ENCODE data around the gene PIP4K2C. TPM values are rescaled to one million over a fixed set of nuclear protein-coding genes. Genes with fewer than 3 reads are reported as not detected.
"Not testable (repeated sequence)": the region's sequence is repeated elsewhere in the genome, so short reads cannot be mapped to it uniquely, and the experiment has no call there.

Gene PIP4K2C
- total RNA-seq, 1 experiment from 2014 or later: 44.9 TPM

DNA sequence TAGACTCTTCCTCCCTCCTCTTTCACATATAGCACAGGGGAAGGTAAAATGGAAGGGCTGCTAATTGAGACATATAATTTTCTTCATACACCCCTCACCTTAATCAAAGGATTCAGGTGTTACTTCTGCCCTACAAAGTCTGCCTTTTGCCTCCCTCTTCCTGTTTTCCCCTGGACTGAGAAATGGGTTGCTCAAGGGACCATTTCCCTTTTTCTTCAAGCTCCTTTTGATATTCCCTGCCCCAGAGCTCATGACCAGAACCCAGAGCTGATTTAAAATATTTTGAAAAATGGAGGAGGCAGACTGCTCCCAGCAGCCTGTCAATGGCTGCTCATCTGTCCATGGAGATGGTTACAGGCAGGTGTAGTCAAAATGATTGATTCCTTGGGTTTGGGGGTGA lies 6.3 kb upstream of the PIP4K2C start:
- no peak for DNase-seq (ENCODE audit: low read depth)

DNA sequence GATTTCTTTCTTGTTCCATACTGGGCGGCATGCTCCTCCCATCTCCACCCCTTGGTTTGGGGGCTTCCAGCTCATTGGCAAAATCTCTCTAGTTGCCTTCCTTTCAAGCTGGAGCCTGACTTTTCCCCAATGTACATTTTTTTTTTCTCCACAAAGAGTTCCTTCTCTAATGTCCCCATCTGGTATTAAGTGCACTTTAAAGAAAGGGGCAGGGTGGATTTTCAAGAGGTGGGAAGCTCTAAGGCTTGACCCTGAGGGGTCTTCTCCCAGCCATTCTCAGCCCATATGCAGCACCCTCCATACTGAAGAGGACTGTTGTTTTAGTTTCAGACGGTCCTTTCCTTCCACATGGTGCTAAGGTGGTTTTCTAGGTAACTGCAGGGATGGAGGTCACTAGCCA lies 5.8 kb upstream of the PIP4K2C start:
- no peak for DNase-seq (ENCODE audit: low read depth)

DNA sequence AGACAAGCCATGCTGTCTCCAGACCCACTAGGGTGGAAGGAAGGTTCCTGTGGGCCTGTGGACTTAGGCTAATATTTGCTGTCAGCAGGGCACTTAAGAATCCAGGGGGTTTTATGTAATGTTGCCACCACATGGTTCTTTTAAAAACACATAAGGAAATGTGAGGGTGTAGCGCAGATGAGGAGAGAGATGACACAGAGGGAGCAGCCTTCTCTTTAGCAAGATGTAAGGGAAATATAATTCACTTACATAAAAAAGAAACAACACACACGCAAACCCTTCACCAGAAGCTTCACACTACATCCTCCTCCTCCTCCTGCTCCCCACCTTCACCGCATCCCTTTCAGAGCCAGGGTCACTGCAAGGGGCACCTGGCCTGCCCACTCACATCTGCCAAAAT lies 4.9 kb upstream of the PIP4K2C start:
- no peak for DNase-seq (ENCODE audit: low read depth)

DNA sequence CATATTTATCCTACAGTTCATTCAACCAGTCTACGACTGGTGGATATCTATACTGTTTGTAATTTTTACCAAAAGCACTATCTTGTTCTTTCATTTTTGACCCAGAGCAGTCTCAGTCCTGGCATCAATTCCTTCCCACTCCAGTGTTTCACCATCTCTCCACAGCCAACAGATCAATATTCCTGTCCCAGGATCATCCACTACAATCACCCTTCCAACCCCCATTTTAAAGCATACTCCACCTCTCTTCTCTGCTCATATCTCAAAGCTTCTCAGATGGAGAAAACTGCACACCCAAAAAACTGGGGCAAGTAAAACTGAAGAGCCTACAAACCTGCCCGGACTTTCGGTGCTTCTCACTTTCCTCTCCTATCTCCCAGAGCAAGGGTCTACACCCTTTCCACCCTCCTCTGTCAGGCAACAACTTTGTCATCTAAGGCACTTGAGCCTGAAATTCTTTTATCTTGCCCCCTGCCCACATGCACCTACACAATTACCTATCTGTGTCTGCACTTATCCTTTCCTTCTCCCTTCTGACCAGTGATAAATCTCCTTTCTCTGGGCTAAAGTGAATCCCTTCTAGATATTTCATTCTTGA lies 4.1 kb upstream of the PIP4K2C start:
- DNase-seq (ENCODE audit: low read depth): no peak

DNA sequence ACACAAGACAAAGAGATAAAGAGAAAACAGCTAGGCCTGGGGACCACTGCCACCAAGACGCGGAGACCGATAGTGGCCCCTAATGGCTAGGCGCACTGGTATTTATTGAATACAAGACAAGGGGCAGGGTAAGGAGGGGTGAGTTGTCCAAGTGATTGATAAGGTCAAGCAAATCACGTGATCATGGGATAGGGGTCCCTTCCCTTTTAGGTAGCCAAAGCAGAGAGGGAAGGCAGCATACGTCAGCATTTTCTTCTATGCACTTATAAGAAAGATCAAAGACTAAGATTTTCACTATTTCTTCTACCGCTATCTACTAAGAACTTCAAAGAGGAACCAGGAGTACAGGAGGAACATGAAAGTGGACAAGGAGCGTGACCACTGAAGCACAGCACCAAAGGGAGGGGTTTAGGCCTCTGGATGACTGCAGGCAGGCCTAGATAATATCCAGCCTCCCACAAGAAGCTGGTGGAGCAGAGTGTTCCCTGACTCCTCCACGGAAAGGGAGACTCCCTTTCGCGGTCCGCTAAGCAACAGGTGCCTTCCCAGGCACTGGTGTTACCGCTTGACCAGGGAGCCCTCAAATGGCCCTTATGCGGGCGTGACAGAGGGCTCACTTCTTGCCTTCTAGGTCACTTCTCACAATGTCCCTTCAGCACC lies 1.9 kb upstream of the PIP4K2C start:
- not testable (repeated sequence) for DNase-seq (ENCODE audit: low read depth)

DNA sequence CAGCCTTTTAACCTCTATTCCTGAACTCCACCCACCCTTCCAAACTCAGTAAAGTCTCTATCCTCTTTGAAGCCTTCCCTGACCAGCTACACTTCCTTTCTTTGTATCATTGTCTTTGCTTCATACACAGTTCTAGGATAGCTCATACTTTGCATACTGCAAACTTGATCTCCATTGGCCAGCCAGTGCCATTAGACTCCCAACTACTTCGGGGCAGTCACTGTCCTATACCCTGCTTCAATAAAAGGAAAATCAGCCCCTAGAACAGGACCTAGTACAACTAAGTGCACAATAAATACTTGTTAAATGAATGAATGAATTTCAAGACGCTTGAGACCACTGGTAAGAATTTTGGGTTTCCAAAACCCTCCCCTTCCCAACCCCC lies 521 bp upstream of the PIP4K2C start:
- no peak for DNase-seq (ENCODE audit: low read depth)

DNA sequence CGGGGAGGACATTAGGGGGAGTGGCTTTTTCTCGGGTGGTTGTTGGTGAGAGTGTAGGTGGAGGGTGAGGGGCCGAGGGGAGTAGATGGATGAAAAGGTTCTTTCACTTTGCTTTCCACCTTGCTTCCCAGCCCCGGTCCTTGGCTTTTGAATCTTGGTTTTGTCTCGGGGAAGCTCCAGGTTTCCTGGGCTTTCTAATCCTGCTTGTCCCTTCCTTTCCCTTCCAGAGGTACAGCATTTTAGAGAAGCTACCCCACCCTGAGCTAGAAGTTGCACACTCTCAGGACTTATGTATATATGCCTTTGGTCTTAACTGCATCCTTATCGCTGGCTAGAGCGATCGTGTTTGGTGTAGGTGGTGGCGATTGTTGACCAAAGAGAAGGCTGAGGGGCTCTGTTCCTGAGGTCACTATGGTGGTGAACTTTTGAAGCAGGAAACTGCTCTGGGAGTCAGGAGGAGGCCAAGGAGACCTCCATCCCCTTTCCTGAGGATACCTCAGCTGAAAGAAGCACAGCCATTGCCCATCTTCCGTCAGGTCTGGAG lies 862 bp downstream of the PIP4K2C start:
- no peak for DNase-seq (ENCODE audit: low read depth)

DNA sequence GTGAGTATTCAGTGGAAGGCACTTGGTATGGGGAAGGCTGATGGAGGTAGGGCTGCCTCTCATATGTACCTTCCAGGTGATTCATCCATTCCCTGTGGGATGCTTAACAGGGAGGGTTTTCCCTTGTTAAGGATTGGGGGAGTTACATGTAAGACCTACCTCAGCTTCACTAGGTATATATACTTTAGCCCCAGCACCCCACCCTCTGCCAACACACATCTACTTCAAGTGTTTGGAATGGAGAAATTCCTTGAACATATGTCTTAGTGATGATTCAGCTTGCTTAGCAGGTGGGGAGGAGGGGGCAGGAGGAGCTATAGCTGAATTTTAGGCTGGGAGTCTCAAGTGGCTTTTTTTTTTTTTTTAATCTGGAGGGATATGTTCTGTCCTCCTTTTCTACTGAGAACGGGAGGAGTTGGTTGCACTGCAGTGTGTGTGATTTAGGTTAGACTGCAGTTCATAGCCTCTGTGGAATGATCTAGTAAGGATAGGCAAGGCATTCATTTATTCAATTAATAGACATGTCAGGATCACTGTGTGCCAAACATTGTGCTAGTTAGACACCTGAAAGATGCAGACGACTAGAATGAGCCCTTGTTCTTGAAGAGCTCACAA lies 1.7 kb downstream of the PIP4K2C start:
- DNase-seq (ENCODE audit: low read depth): no peak

DNA sequence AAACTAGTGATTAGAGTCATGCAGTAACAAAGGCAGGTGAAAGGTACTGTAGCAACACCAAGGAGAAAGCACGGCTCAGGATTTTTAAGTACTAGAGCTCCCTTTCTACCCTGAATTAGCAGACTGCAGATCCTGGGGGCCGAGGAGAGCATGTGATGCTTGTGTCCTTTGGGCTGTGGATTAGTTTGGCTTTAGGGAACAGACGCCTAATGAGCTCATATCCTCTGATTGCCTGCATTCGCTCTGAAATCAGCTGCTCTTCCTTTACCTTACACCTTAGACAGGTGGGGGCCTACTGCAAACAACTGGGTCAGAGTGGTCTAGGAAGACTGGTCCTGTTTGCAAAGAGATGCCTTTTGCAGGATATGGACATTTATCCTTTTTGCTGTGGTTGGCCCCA lies 2.2 kb downstream of the PIP4K2C start:
- DNase-seq (ENCODE audit: low read depth): no peak

DNA sequence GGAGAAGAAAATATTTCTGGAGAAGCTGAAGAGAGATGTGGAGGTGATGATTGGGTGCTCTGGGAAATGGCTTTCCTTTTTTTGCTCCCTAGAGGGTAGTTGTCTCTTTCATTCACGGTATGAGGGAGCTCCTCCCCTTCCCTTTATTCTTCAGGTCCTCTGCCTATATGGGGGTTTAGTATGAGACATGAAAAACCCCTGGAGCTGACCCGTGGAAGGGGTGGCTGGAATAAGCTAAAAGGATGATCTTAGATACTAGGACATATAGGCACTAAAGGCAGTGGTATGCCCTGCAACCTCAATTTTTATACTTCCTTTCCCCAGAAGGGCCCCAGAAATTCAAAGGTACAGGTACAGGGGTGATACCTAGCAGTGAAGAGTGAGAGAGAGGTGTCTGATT lies 9.4 kb downstream of the PIP4K2C start:
- DNase-seq (ENCODE audit: low read depth): no peak

DNA sequence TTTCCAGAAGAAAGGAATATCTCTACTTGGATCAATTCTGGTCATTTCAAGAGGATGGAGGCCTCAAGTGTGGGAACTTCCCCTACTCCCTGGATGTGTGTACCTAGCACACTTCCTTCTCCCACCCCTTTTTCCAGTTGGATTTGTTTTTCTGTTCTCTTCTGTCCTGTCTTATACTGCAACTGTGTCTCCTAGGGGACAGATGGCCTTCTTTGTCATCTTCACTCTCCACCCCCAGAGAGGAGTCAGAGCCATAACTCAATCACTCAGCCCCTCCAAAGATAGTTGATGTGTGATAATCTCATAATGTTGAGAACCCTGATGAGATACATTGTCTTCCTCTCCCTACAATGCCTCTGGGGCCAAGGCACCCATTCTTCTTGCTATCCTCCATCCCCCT lies 11.6 kb downstream of the PIP4K2C start:
- no peak for DNase-seq (ENCODE audit: low read depth)

DNA sequence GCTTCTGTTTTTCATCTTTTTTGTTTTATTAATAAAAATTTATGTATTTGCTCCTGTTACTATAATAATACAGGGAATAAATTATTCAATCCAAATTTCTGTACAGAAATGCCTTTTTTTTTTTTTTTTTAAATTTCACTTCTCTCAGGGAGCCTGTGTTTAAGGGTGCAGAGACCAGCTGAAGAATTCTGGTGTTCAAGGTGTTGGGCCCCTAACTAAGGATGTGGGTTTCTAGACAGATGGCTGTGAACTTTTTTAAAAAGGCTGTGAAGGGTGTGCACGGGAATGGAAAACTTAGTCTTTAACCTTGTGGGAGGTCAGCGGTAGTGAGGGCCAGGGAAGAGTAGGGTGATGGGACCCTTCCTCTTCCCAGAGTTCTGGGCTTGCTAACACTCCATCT lies 12.3 kb downstream of the PIP4K2C start:
- DNase-seq (ENCODE audit: low read depth): no peak

DNA sequence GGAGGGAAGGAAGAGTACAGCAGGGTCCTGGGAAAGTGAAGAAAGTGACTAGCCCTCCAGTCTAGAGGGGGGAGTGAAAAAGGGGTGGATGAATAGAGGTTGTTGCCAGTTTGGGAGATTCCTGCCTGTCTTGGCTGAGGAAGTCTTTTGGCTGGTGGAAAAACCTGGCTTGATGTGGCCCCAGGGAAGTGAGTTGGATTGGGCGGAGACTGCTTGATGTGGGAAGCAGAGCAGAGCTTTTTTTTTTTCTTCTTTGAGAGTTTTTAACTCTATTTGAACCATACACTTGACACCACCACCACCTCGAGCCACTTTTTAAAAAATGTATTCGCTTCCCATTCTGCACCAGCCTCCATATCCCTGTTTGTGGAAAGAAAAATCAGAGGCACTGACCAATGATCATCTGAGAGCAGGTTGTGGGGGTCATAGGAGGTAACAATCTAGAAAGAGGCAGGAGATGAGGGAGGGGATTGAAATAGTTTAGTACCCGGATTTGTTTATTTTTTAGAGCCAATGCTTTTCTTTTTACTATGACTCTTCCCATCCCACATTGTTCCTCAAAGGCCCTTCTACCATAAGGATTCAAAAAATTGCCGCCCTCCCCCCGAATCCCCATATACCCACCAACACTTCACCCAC lies 12.9 kb downstream of the PIP4K2C start:
- DNase-seq (ENCODE audit: low read depth): peak; percentile 69

DNA sequence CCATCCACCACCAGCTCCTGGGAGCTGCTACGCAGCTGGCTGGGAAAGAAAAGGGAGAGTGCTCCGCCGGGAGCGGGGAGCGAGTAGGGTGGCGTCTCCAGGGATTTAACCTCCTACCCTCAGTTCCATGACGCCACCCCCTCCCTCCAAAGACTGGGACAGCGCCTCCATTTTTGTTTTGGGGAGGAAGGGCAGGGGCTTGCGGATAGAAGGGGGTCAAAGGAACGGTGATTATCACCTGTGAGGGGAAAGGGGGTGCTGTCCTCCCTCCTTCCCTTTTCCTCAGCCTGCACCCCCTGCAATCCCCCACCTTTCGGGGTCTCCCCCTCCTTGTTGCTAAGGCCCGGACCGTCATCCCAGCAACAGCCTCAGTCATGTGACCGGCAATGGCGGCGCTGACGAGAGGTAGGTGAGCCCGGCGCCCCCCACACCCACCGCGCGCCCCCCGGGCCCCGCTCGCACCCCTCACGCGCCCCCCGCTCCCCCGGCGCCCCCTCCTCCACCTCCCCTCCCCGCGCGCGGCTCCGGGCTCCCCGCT lies 13.5 kb downstream of the PIP4K2C start, which contains the start of gene DTX3:
Gene DTX3 (plus strand): TSS at position 371 of the 538 bp plus-strand sequence. CDS start 1,694 bp downstream, outside the sequence.
- DNase-seq (ENCODE audit: low read depth): peak; percentile 53

DNA sequence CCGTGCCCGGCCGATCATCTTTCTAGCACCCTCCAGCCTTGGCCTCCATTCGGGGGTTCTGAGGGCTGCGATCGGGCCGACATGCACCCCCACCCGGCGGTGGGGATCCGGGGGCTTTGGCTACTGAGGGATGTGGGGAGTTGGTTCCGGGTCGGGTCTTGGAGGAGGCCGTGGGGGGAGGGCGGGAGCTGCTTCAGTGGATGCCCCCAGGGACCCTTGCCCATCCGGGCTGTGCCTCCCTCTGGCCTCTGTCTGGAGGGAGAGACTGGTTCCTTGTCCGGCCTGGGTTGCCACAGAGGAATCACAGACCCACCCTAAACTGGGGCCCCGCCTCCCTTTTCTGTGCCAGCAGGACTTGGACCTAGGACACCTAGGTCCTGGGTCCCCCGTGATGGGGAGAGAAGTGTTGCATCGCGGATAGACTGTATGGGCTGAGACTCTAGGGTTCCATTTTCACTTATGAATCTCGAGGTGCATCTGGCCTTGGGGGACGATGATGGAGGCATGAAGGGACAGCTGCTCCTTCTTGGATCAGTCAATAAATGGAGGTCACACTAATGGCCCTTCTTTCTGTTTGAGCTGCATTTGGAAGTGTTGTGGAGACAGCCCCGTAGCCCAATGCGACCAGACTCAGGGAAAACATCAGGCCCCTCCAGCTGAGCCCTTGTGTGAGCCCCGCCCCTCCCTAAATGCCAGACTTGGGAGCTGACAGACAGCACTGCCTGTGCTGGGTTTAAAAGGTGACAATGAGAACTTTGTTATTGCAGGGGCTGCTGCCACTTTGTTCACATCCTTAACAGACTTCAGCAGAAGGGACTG lies 14.2 kb downstream of the PIP4K2C start:
- no peak for DNase-seq (ENCODE audit: low read depth)

DNA sequence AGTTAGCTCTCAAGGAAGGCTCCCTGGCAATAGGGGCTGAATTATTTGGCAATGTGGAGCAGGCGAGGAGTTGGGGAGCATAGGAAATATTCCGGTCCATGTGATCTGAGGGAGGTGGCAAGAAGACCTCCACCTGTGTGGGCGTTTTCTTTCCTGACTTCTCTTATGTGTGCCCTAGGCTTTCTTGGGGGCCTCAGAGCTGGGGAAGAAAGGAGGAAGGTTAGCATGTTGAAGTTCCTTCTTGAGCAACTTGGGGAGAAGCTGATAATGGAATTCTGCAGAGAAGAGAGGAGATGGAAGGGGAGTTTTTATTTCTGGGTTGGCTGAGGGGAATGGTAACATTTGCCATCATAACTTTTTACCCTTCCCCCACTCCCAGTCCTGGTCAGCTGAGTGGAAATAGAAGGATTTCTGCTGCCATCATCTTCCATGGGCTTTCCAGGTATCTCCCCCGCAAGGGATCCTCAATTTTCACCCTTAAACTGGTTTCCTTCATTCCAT lies 14.9 kb downstream of the PIP4K2C start:
- no peak for DNase-seq (ENCODE audit: low read depth)

DNA sequence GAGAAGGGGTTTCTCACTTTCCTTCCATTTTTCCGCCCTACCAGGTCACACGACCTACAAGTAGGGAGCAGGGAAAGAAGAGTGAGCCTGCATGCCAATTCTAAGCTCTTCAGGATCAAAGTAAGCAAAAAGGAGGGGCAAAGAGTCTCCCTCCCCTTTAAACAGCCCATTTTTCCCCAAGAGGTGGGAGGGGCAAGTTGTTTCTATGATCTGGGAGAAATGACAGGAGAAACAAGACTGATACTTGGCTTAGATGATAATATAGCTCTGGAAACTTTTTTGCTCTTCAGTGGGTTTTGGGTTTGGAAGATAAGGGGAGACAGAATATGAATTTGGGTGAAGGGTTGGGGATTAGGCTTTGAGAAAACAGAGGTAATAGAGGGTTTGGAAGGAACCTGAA lies 15.4 kb downstream of the PIP4K2C start:
- no peak for DNase-seq (ENCODE audit: low read depth)

DNA sequence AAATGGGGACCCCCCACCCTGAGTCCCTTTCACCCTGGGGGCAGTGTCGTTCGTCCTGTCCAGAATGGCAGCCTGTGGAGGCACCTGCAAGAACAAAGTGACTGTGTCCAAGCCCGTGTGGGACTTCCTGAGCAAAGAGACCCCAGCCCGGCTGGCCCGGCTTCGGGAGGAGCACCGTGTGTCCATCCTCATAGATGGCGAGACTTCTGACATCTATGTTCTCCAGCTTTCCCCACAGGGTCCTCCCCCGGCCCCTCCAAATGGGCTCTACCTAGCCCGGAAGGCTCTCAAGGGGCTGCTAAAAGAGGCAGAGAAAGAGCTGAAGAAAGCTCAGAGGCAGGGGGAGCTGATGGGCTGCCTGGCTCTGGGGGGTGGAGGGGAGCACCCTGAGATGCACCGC lies 15.8 kb downstream of the PIP4K2C start:
- no peak for DNase-seq (ENCODE audit: low read depth)

DNA sequence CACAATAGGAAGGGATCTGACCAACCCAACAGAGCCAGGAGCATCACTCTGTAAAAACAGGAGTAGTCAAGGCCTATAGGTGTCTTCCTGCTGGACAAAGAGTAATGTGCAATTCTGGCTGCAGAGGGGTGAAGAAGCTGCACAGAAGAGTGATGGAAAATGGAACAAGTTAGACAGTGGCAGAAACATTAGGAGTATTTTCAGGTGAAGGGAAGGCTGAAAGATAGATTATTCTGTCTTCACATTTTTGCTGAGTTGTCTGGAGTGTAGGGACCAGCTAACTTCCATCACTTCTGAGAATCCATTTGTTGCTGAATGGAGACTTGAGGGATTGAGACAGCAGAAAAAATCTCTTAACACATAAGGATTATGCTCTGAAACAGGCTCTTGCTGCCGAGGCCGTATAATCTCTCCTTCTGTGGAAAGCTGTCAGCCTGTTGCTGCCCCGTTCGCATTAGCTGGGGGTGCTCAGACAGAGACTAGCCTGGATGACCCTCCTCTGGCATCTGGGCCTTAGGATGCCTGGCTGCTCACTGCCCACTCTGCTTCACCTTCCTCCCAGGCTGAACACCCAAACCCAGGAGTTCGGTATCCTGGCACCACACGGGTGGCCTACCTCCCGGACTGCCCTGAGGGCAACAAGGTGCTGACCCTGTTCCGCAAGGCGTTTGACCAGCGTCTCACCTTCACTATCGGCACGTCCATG lies 17.1 kb downstream of the PIP4K2C start:
- DNase-seq (ENCODE audit: low read depth): no peak

DNA sequence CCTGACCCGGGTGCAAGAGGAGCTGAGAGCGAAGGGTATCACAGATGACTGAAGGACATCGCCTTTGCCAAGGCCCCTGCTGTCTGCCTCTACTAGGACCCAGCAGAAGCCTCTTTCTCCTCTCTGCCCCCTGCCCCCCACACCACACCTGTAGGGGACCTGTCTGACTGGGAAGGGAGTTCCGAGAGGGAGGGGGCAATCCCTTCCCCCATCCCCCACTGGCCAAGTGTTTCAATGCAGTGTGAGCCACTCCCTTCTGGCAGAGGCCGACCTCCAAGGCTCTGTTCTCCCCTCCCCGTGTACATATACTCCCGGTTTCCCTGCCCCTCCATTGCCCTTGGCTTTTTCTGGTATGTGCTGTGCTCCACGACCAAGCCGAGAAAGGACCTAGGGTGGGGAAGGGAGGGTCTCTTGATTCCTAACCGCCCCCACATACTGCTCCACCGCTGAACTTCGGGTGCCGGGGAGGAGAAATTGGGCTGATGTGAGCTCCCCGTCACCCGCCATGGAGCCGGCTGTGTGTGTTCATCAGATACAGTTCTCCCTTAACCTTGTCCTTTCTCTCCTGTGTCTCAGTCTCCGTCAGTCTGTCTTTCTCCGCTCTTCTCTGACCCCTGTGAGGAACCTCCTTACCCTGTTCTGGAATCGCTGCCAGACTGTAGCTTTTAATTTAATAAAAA lies 18.2 kb downstream of the PIP4K2C start:
- no peak for DNase-seq (ENCODE audit: low read depth)

All from Daoy (cell line).